H9 (cell line): ENCODE results near the gene PGR. TPM values are rescaled to one million over a fixed set of nuclear protein-coding genes. Genes with fewer than 3 reads are reported as not detected.

Experiments
- DNase-seq: peaks from one replicate; pipeline ENCODE4 v3.0.0-alpha.2; 2017
- H2AFZ ChIP-seq: one replicate; pipeline ENCODE4 v1.6.1; 2013; ENCODE audit warnings: mild to moderate bottlenecking, low read length, control low read depth, moderate library complexity
- H2AK5ac ChIP-seq: 2 replicates; pipeline ENCODE4 v1.6.1; 2013; ENCODE audit warnings: low read length, control low read depth, mixed read lengths; ENCODE audit not compliant: insufficient read length
- H2BK120ac ChIP-seq: one replicate; pipeline ENCODE4 v1.6.1; 2013; ENCODE audit warnings: low read depth, mild to moderate bottlenecking, low read length, control low read depth, inconsistent platforms; ENCODE audit not compliant: poor library complexity, severe bottlenecking
- H2BK12ac ChIP-seq: 2 replicates; pipeline ENCODE4 v1.6.1; 2013; ENCODE audit warnings: low read length, control low read depth, mixed read lengths, low read depth; ENCODE audit not compliant: insufficient read length
- H2BK15ac ChIP-seq: 2 replicates; pipeline ENCODE4 v1.6.1; 2013; ENCODE audit warnings: low read depth, low read length, control low read depth
- H2BK20ac ChIP-seq: one replicate; pipeline ENCODE4 v1.6.1; 2013; ENCODE audit warnings: low read depth, mild to moderate bottlenecking, low read length, control low read depth, inconsistent platforms; ENCODE audit not compliant: poor library complexity, severe bottlenecking
- H2BK5ac ChIP-seq: 2 replicates; pipeline ENCODE4 v1.6.1; 2013; ENCODE audit warnings: low read length, control low read depth, mixed read lengths; ENCODE audit not compliant: insufficient read length
- H3K14ac ChIP-seq: 2 replicates; pipeline ENCODE4 v1.6.1; 2013; ENCODE audit warnings: low read length, control low read depth; ENCODE audit not compliant: insufficient read depth
- H3K18ac ChIP-seq: 2 replicates; pipeline ENCODE4 v1.6.1; 2013; ENCODE audit warnings: low read depth, mild to moderate bottlenecking, mixed read lengths, low read length, control low read depth; ENCODE audit not compliant: insufficient read length
- H3K23ac ChIP-seq: 2 replicates; pipeline ENCODE4 v1.6.1; 2013; ENCODE audit warnings: low read length, control low read depth, mixed read lengths, low read depth; ENCODE audit not compliant: insufficient read length
- H3K23me2 ChIP-seq: 2 replicates; pipeline ENCODE4 v1.6.1; 2013; ENCODE audit warnings: low read depth, mild to moderate bottlenecking, mixed read lengths, low read length, control low read depth; ENCODE audit not compliant: insufficient read length, poor library complexity, severe bottlenecking
- H3K27ac ChIP-seq: 2 replicates; pipeline ENCODE4 v1.5.1; 2013; ENCODE audit warnings: low read length, control low read depth, mixed read lengths, low read depth; ENCODE audit not compliant: insufficient read length
- H3K27me3 ChIP-seq: 2 replicates; pipeline ENCODE4 v1.6.1; 2013; ENCODE audit warnings: low read length, control low read depth, inconsistent platforms; ENCODE audit not compliant: insufficient read depth
- H3K4ac ChIP-seq: 2 replicates; pipeline ENCODE4 v1.6.1; 2013; ENCODE audit warnings: low read depth, mild to moderate bottlenecking, control low read depth, inconsistent platforms, low read length, moderate library complexity
- H3K4me1 ChIP-seq: 2 replicates; pipeline ENCODE4 v1.6.1; 2013; ENCODE audit warnings: low read length, control low read depth, inconsistent platforms; ENCODE audit not compliant: insufficient read depth
- H3K4me2 ChIP-seq: 2 replicates; pipeline ENCODE4 v1.6.1; 2013; ENCODE audit warnings: low read length, control low read depth, mixed read lengths; ENCODE audit not compliant: insufficient read length, insufficient read depth
- H3K56ac ChIP-seq: 2 replicates; pipeline ENCODE4 v1.6.1; 2013; ENCODE audit warnings: low read depth, mild to moderate bottlenecking, mixed read lengths, low read length, control low read depth; ENCODE audit not compliant: insufficient read length
- H3K79me1 ChIP-seq: 2 replicates; pipeline ENCODE4 v1.6.1; 2013; ENCODE audit warnings: low read depth, mild to moderate bottlenecking, moderate library complexity, low read length, control low read depth, inconsistent platforms; ENCODE audit not compliant: insufficient read depth, poor library complexity, severe bottlenecking
- H3K79me2 ChIP-seq: 2 replicates; pipeline ENCODE4 v1.6.1; 2013; ENCODE audit warnings: low read length, control low read depth, inconsistent platforms; ENCODE audit not compliant: insufficient read depth
- H3K9ac ChIP-seq: 2 replicates; pipeline ENCODE4 v1.6.1; 2013; ENCODE audit warnings: low read length, control low read depth, mixed read lengths; ENCODE audit not compliant: insufficient read length; ENCODE audit errors: extremely low read depth
- H3K9me3 ChIP-seq: one replicate; pipeline ENCODE4 v1.6.1; 2013; ENCODE audit warnings: low read depth, low read length, inconsistent platforms; ENCODE audit not compliant: control insufficient read depth
- H3T11ph ChIP-seq: one replicate; pipeline ENCODE4 v1.6.1; 2013; ENCODE audit warnings: mild to moderate bottlenecking, low read length, control low read depth, inconsistent platforms
- H4K20me1 ChIP-seq: one replicate; pipeline ENCODE4 v1.6.1; 2013; ENCODE audit not compliant: control insufficient read depth, insufficient read length, insufficient read depth
- H4K5ac ChIP-seq: 2 replicates; pipeline ENCODE4 v1.6.1; 2013; ENCODE audit warnings: low read depth, mild to moderate bottlenecking, mixed read lengths, low read length, control low read depth; ENCODE audit not compliant: insufficient read length
- H4K8ac ChIP-seq: replicated peaks from 2 replicates; pipeline ENCODE4 v1.6.1; 2013; ENCODE audit warnings: low read length, control low read depth, mixed read lengths, low read depth; ENCODE audit not compliant: insufficient read length
- H4K91ac ChIP-seq: 2 replicates; pipeline ENCODE4 v1.6.1; 2013; ENCODE audit warnings: low read depth, mild to moderate bottlenecking, moderate library complexity, mixed read lengths, low read length, control low read depth; ENCODE audit not compliant: insufficient read length
- H3K27ac Mint-ChIP-seq, 3 experiments: 2 replicates in 2 of 3; 3 replicates in 1 of 3; pipeline ENCODE4 v1.8.0; 2020 to 2021; ENCODE audit warnings: mixed read lengths in 3 of 3, mild to moderate bottlenecking in 1 of 3, moderate library complexity in 1 of 3
- H3K27me3 Mint-ChIP-seq: 2 replicates; pipeline ENCODE4 v1.8.0; 2021; ENCODE audit warnings: low read depth, mild to moderate bottlenecking, moderate library complexity, mixed read lengths
- H3K36me3 Mint-ChIP-seq, 3 experiments: 2 replicates in 2 of 3; 3 replicates in 1 of 3; pipeline ENCODE4 v1.8.0; 2020 to 2021; ENCODE audit warnings: low read depth in 3 of 3, mixed read lengths in 3 of 3; ENCODE audit not compliant: insufficient read depth in 1 of 3
- H3K4me1 Mint-ChIP-seq, 2 experiments: 2 replicates each; pipeline ENCODE4 v1.8.0; 2020; ENCODE audit warnings: mixed read lengths in 2 of 2
- H3K4me3 Mint-ChIP-seq, 2 experiments: 2 replicates in 1 of 2; 3 replicates in 1 of 2; pipeline ENCODE4 v1.8.0; 2020 to 2021; ENCODE audit warnings: mild to moderate bottlenecking in 2 of 2, mixed read lengths in 2 of 2, moderate library complexity in 1 of 2
- H3K9me3 Mint-ChIP-seq, 2 experiments: 2 replicates in 1 of 2; 3 replicates in 1 of 2; pipeline ENCODE4 v1.8.0; 2020; ENCODE audit warnings: mild to moderate bottlenecking in 2 of 2, mixed read lengths in 2 of 2, moderate library complexity in 1 of 2
- WGBS: extraction: QIAGEN DNeasy Blood & Tissue Kit; methylation state at CpG from one replicate; pipeline ENCODE4 v1.1.7; 2013; ENCODE audit warnings: missing lambda C conversion rate, low lambda C conversion rate, mixed read lengths; ENCODE audit not compliant: insufficient read length; ENCODE audit errors: extremely low coverage; 5-methylcytosine and 5-hydroxymethylcytosine counted together
- total RNA-seq: library from RNA; stranded (reverse); gene quantifications from 2 replicates; pipeline ENCODE4 v1.2.1, GENCODE V29; 2021
- TF ChIP-seq, protein P1 (sequence below): fragments of 200-600 bp; sonication (generic); conservative IDR thresholded peaks from 3 replicates; pipeline ENCODE4 v1.8.0; 2021; ENCODE audit warnings: antibody characterized with exemption, mild to moderate bottlenecking

PGR gene
- total RNA-seq, 1 experiment from 2014 or later: 0.02 TPM

DNA sequence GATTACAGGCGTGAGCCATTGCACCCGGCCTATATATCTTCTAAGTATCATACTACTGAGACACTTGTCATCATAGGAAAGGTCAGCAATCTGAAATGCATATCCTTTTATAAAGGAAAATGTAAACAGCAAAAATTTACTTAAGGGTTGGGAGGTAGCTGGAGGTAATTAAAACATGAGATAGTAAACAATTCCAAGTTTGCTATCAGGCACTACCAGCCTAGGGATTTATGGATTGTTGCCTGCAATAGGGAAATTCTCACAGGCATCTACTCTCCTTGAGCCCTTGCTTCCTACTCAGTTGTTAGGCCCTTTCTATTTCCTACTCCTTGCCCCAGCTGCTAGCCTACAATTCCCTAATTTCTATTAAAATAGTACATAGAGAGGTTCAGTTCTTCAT, 16.1 kb downstream of the PGR start:
- Histone ChIP-seq H4K8ac (no peak overlapping the region), H3K27ac (no peak overlapping the region), H3K18ac (no peak overlapping the region), H2BK5ac (no peak overlapping the region), H4K91ac (no peak overlapping the region), H3K56ac (no peak overlapping the region), H3K9ac (no peak overlapping the region), H2BK120ac (no peak overlapping the region), H3T11ph (no peak overlapping the region), H3K23me2 (no peaks in the 10 kb centered on the region), H4K5ac (no peak overlapping the region), H2BK15ac (no peak overlapping the region), H3K4me1 (no peaks in the 10 kb centered on the region), H2BK12ac (no peak overlapping the region), H3K4ac (no peak overlapping the region), H3K23ac (no peak overlapping the region), H2BK20ac (no peak overlapping the region), H3K79me2 (no peaks in the 10 kb centered on the region), H3K14ac (no peak overlapping the region), H3K9me3 (no peaks in the 10 kb centered on the region), H2AK5ac (no peak overlapping the region), H3K27me3 (no peaks in the 10 kb centered on the region), H2AFZ (no peak overlapping the region), H4K20me1 (no peaks in the 10 kb centered on the region), H3K4me2 (no peak overlapping the region), H3K79me1 (no peaks in the 10 kb centered on the region)
- WGBS: no CpG with 5 or more reads among the region's 2 CpGs
- no peak for DNase-seq
- H3K9me3 Mint-ChIP-seq: no peaks in the 10 kb centered on the region
- TF ChIP-seq, protein P1, sequence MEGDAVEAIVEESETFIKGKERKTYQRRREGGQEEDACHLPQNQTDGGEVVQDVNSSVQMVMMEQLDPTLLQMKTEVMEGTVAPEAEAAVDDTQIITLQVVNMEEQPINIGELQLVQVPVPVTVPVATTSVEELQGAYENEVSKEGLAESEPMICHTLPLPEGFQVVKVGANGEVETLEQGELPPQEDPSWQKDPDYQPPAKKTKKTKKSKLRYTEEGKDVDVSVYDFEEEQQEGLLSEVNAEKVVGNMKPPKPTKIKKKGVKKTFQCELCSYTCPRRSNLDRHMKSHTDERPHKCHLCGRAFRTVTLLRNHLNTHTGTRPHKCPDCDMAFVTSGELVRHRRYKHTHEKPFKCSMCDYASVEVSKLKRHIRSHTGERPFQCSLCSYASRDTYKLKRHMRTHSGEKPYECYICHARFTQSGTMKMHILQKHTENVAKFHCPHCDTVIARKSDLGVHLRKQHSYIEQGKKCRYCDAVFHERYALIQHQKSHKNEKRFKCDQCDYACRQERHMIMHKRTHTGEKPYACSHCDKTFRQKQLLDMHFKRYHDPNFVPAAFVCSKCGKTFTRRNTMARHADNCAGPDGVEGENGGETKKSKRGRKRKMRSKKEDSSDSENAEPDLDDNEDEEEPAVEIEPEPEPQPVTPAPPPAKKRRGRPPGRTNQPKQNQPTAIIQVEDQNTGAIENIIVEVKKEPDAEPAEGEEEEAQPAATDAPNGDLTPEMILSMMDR: no peak
- no peak overlapping the region for H3K27ac Mint-ChIP-seq
- H3K27me3 Mint-ChIP-seq: no peaks in the 10 kb centered on the region
- H3K4me3 Mint-ChIP-seq: no peak overlapping the region
- no peaks in the 10 kb centered on the region for H3K4me1 Mint-ChIP-seq
- no peaks in the 10 kb centered on the region for H3K36me3 Mint-ChIP-seq
